Esophagus muscularis mucosa (tissue), 4 donors: Measurements from ENCODE around the gene AK3. TPM values are rescaled to one million over a fixed set of nuclear protein-coding genes. Genes with fewer than 3 reads are reported as not detected.
A peak's percentile ranks its signal among the peaks of the same experiment; 100 is the strongest.

Experiments used
- DNase-seq: peaks from one replicate; pipeline ENCODE4 v3.0.0-alpha.2; 2017; ENCODE audit errors: extremely low spot score
- H3K27ac ChIP-seq, 4 donors: fragments of 200-600 bp; sonication (generic); replicated peaks in 1 of 4; 1 replicate in 3 of 4; 2 replicates in 1 of 4; pipeline ENCODE4 v1.5.1; 2016 to 2019; ENCODE audit warnings: mild to moderate bottlenecking in 1 of 4
- H3K27me3 ChIP-seq, 4 donors: fragments of 200-600 bp; sonication (generic); one replicate each; pipeline versions ENCODE4 v1.5.1 to v1.6.0; 2016 to 2019
- H3K36me3 ChIP-seq, 4 donors: fragments of 200-600 bp; sonication (generic); one replicate each; pipeline ENCODE4 v1.5.1; 2016 to 2019
- H3K4me1 ChIP-seq, 4 donors: fragments of 200-600 bp; sonication (generic); one replicate each; pipeline ENCODE4 v1.5.1; 2016 to 2019
- H3K4me3 ChIP-seq, 4 donors: fragments of 200-600 bp; sonication (generic); 1 replicate in 2 of 4; 2 replicates in 2 of 4; pipeline ENCODE4 v1.5.1; 2016 to 2019; ENCODE audit warnings: mild to moderate bottlenecking in 4 of 4, moderate library complexity in 1 of 4
- H3K9me3 ChIP-seq, 4 donors: fragments of 200-600 bp; sonication (generic); 1 replicate in 3 of 4; 2 replicates in 1 of 4; pipeline ENCODE4 v1.5.1; 2016 to 2019
- CTCF ChIP-seq, 3 experiments: fragments of 200-600 bp in 2 of 3; fragments of 450-650 bp in 1 of 3; sonication (generic) in 2 of 3; IDR thresholded peaks; one replicate each; pipeline ENCODE4 v1.5.1; 2017 to 2019; ENCODE audit warnings: antibody characterized with exemption in 3 of 3, mild to moderate bottlenecking in 2 of 3, moderate library complexity in 1 of 3
- EP300 ChIP-seq: sonication (generic); formaldehyde crosslinking; IDR thresholded peaks from one replicate; pipeline ENCODE4 v1.6.1; 2017; ENCODE audit warnings: antibody characterized with exemption
- POLR2A ChIP-seq: fragments of 450-650 bp; IDR thresholded peaks from one replicate; pipeline ENCODE4 v1.6.1; 2017; ENCODE audit warnings: antibody characterized with exemption, moderate library complexity, mild to moderate bottlenecking, low read depth
- POLR2AphosphoS5 ChIP-seq, 2 donors: sonication (generic); formaldehyde crosslinking; IDR thresholded peaks; one replicate each; pipeline ENCODE4 v1.6.1; 2017; ENCODE audit warnings: antibody characterized with exemption in 2 of 2
- WGBS: methylation state at CpG from one replicate; pipeline ENCODE4 v1.1.5; 2018; 5-methylcytosine and 5-hydroxymethylcytosine counted together
- intact Hi-C: fragments of 100-400 bp; cut with DNase I; formaldehyde crosslinking; loops from one replicate; pipeline ENCODE4 v1.15.1; 2023
- total RNA-seq, 4 donors: library from RNA; depleted of rRNA; stranded (reverse); fragments of >200 nt; gene quantifications; one replicate each; pipeline versions ENCODE4 v1.1.0 to v1.2.1, GENCODE V29; 2016

AK3 gene
- total RNA-seq, 4 donors from 2014 or later, result 90.0 to 129 (median 118) TPM

GRCh38 chr9:4680750-4681149 lies 60.3 kb downstream of the AK3 start:
- intact Hi-C loops, result loop anchor here (2.0 kb wide), 1 partner anchor 60 kb away; the partner anchor contains the start of gene AK3
- no peaks in the 10 kb centered on the region for H3K9me3 ChIP-seq
- 26% methylated on average over 2 of the region's 2 CpGs for WGBS
- H3K4me3 ChIP-seq, result peak overlapping the region; percentile 80 to 97 (median 90)
- H3K4me1 ChIP-seq, result peaks cover 10 to 62% (median 53%) of the 10 kb centered on the region in 4 donors
- peaks cover 0 to 12% (median 8%) of the 10 kb centered on the region in 4 donors for H3K36me3 ChIP-seq
- no peaks in the 10 kb centered on the region for H3K27me3 ChIP-seq
- peak overlapping the region; percentile 93 to 100 (median 98) for H3K27ac ChIP-seq
- peak; percentile 16 to 74 for TF ChIP-seq POLR2AphosphoS5 (IDR thresholded peaks at IDR 0.05)
- TF ChIP-seq EP300, result peak; percentile 20
- TF ChIP-seq POLR2A, result no peak
- no peak for DNase-seq

DNA sequence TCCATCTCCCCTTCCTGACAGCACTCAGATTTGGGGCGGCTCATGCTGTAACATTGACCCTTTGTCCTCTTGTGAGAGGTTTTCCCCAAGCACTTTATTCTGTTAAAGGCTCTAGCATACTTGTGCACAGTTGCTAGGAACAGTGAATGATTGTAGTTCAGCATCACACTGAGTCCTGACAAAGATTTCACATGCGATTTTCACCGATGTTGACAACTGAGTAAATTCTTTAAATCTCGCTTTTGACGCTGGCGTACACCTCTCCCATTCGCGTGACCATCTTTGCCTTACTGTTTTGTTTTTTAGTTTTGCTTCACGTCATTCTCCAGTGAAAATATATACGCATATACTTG lies 60.9 kb downstream of the AK3 start:
- intact Hi-C loops, result loop anchor here (2.0 kb wide), 1 partner anchor 61 kb away; the partner anchor contains the start of gene AK3
- H3K4me1 ChIP-seq, result peaks cover 10 to 56% (median 47%) of the 10 kb centered on the region in 4 donors
- DNase-seq, result no peak

GRCh38 chr9:4679268-4680172 lies 61.5 kb downstream of the AK3 start, which contains the start of gene CDC37L1:
CDC37L1 (plus strand) TSS chr9:4679569; CDS start chr9:4679768, 199 bp downstream.
- peak; percentile 99 for DNase-seq
- H3K27ac ChIP-seq, result peak within 1 kb of the TSS; percentile 93 to 100 (median 98)
- intact Hi-C loops, result loop anchor here (2.0 kb wide), 1 partner anchor 61 kb away; the partner anchor contains the start of gene AK3
- H3K36me3 ChIP-seq, result peaks cover 0 to under 1% (median 0%) of the 10 kb centered on the region in 4 donors
- under 1% methylated on average over 22 of the region's 66 CpGs for WGBS
- TF ChIP-seq CTCF (IDR thresholded peaks at IDR 0.05), result peak; percentile 30 to 80 (median 66)
- TF ChIP-seq EP300, result no peak
- peak; percentile 99 to 100 for TF ChIP-seq POLR2AphosphoS5 (IDR thresholded peaks at IDR 0.05)
- peak; percentile 88 for TF ChIP-seq POLR2A
- peak within 1 kb of the TSS; percentile 80 to 97 (median 90) for H3K4me3 ChIP-seq
- no peaks in the 10 kb centered on the region for H3K9me3 ChIP-seq
- no peaks in the 10 kb centered on the region for H3K27me3 ChIP-seq
- peaks cover 10 to 50% (median 41%) of the 10 kb centered on the region in 4 donors for H3K4me1 ChIP-seq

More for the DNA sequence above, 60.9 kb downstream of the AK3 start:
- Histone ChIP-seq H3K27ac (peak overlapping the region; percentile 93 to 100 (median 98)), H3K36me3 (peaks cover 0 to 6% (median 3%) of the 10 kb centered on the region in 4 donors), H3K27me3 (no peaks in the 10 kb centered on the region), H3K9me3 (no peaks in the 10 kb centered on the region), H3K4me3 (peak overlapping the region; percentile 80 to 97 (median 90))
- TF ChIP-seq POLR2AphosphoS5 (IDR thresholded peaks at IDR 0.05) (no peak), CTCF (IDR thresholded peaks at IDR 0.05) (no peak)
- WGBS, result under 1% methylated on average over 10 of the region's 10 CpGs

DNA sequence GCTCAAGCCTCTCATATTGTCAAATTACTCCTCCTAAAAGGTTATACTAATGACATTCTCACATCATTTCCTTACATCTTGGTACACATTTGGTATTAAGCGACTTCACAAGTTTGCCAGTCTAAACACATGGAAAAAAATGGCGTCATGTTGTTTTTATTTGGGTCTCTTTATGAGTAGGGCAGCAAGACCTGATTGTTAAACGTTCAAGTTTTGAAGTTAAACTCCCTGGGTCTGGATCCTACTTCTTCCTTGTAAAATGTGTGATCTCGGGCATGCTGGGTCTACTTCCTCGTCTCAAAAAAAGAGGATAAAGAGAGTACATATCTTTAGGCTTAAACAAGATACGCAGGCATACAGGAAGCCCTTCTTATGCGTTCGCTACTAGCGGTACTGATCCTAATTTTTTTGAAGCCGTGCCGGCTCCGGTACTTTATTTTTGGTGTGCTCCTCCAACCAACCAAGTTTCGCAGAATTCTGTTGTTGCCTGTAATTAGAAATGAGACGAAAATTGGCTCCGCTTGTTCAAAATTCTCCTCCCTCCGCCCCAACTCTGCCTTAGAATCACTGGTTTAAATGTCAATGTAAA lies 62.2 kb downstream of the AK3 start:
- H3K4me1 ChIP-seq, result peaks cover 10 to 42% (median 34%) of the 10 kb centered on the region in 4 donors
- no peaks in the 10 kb centered on the region for H3K27me3 ChIP-seq
- peak overlapping the region; percentile 93 to 100 (median 98) for H3K27ac ChIP-seq
- H3K4me3 ChIP-seq, result peak overlapping the region; percentile 80 to 97 (median 90)
- DNase-seq, result no peak
- TF ChIP-seq POLR2AphosphoS5 (IDR thresholded peaks at IDR 0.05), result no peak
- no peak for TF ChIP-seq EP300
- no peaks in the 10 kb centered on the region for H3K36me3 ChIP-seq
- intact Hi-C loops, result no loop called here
- 2% methylated on average over 16 of the region's 16 CpGs for WGBS
- no peaks in the 10 kb centered on the region for H3K9me3 ChIP-seq

- Histone ChIP-seq H3K27me3 (no peaks in the 10 kb centered on the region), H3K36me3 (no peaks in the 10 kb centered on the region), H3K4me1 (peaks cover 6 to 31% (median 23%) of the 10 kb centered on the region in 4 donors), H3K27ac (peak overlapping the region; percentile 93 to 100 (median 98)), H3K9me3 (no peaks in the 10 kb centered on the region), H3K4me3 (no peak overlapping the region)
- intact Hi-C loops, result no loop called here
- no peak for TF ChIP-seq POLR2AphosphoS5 (IDR thresholded peaks at IDR 0.05)
- no peak for TF ChIP-seq EP300
- no peak for TF ChIP-seq CTCF (IDR thresholded peaks at IDR 0.05)
- no peak for TF ChIP-seq POLR2A
- no peak for DNase-seq
- 89% methylated on average over 3 of the region's 3 CpGs for WGBS
These were observed 63.6 kb downstream of the AK3 start for GRCh38 chr9:4677392-4677791.
